ENCODE results near the gene PCYT2.

Gene PCYT2

DNA sequence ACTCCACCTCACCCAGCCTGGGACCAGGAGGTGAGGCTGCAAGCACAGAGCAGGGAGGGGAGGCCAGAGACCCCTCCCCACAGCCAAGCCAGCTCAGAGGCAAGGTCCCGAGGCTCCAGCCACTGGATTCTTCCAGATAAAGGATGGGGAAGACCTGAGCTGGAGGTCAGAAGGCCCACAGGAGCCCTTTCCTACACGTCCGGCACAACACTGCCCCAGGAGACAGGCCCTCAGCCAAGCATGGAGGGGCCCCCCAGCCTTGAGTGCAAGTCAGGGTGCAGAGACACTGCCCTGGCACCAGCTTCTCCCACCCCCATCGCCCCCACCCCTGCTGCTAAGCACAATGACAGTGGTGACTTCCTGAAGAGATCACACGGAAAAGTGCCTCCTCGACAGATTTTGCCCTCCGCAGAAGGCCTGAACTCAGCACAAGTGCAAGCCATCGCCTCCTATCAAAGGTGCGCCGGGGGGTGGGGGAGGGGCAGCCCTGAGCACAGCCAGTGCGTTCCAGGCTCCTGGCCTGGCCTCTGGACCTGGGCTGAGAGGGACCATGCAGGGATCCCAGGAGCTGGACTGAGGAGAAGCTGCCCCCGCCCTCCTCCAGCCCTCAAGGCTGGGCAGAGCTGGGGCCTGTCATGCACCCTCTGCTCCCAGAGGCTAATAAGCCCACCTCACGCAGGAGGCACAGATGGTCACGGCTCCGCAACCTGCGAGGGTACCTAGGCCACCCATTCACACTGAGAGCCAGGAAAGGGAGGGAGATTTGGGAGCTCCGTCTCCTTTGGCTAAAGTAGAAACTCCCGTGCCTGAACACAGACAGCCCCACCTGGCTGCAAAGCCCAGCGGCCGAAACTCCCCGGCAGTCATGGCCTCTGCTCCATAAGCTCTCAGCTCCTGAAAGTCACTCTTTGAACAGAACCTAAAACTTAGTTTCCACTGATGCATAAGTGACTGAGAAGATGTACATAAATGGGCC lies 13.6 kb upstream of the PCYT2 start:
- H3K4me3 ChIP-seq (ENCODE audit: low read length), result no peak overlapping the region; the same call in 1 of the 2 replicates
- no peak for DNase-seq (ENCODE audit: low read depth)
- TF ChIP-seq, protein P1, sequence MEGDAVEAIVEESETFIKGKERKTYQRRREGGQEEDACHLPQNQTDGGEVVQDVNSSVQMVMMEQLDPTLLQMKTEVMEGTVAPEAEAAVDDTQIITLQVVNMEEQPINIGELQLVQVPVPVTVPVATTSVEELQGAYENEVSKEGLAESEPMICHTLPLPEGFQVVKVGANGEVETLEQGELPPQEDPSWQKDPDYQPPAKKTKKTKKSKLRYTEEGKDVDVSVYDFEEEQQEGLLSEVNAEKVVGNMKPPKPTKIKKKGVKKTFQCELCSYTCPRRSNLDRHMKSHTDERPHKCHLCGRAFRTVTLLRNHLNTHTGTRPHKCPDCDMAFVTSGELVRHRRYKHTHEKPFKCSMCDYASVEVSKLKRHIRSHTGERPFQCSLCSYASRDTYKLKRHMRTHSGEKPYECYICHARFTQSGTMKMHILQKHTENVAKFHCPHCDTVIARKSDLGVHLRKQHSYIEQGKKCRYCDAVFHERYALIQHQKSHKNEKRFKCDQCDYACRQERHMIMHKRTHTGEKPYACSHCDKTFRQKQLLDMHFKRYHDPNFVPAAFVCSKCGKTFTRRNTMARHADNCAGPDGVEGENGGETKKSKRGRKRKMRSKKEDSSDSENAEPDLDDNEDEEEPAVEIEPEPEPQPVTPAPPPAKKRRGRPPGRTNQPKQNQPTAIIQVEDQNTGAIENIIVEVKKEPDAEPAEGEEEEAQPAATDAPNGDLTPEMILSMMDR (conservative IDR thresholded peaks at IDR 0.05; ENCODE audit: low read length), result no peak

- DNase-seq (ENCODE audit: low read depth), result peak; percentile 73
- TF ChIP-seq, protein P1 (conservative IDR thresholded peaks at IDR 0.05; ENCODE audit: low read length), result no peak
- peak overlapping the region; percentile 65 for H3K4me3 ChIP-seq (ENCODE audit: low read length)
Observed at GRCh38 chr17:81923302-81924260, 12.4 kb upstream of the PCYT2 start.

GRCh38 chr17:81922566-81923301 lies 11.5 kb upstream of the PCYT2 start:
- H3K4me3 ChIP-seq (ENCODE audit: low read length), result peak overlapping the region; percentile 65
- TF ChIP-seq, protein P1 (conservative IDR thresholded peaks at IDR 0.05; ENCODE audit: low read length), result no peak
- DNase-seq (ENCODE audit: low read depth), result no peak

GRCh38 chr17:81921996-81922565 lies 10.9 kb upstream of the PCYT2 start:
- TF ChIP-seq, protein P1 (conservative IDR thresholded peaks at IDR 0.05; ENCODE audit: low read length), result no peak
- no peak overlapping the region; the same call in 1 of the 2 replicates for H3K4me3 ChIP-seq (ENCODE audit: low read length)
- no peak for DNase-seq (ENCODE audit: low read depth)

DNA sequence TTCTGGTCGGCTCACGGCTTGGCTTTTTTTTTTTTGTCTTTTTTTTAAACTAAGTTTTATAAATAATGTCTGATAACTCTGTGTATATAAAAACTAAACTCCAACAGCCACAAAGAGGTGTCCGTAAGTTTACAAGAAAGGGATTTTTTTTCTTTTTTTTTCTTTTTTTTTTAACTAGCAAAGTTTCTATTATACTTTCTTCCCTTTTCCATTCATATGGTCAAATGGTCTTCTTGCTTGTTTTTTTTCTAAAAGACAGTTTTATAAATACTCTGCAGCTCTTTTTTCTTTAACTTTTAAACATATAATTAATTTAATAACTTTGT lies 10.3 kb upstream of the PCYT2 start:
- DNase-seq (ENCODE audit: low read depth), result no peak
- TF ChIP-seq, protein P1 (conservative IDR thresholded peaks at IDR 0.05; ENCODE audit: low read length), result no peak
- no peak overlapping the region for H3K4me3 ChIP-seq (ENCODE audit: low read length)
